Measurements from ENCODE around the gene DUSP9. TPM values are rescaled to one million over a fixed set of nuclear protein-coding genes. Genes with fewer than 3 reads are reported as not detected.

DUSP9 gene
- total RNA-seq, 4 donors from 2014 or later, result not detected

DNA sequence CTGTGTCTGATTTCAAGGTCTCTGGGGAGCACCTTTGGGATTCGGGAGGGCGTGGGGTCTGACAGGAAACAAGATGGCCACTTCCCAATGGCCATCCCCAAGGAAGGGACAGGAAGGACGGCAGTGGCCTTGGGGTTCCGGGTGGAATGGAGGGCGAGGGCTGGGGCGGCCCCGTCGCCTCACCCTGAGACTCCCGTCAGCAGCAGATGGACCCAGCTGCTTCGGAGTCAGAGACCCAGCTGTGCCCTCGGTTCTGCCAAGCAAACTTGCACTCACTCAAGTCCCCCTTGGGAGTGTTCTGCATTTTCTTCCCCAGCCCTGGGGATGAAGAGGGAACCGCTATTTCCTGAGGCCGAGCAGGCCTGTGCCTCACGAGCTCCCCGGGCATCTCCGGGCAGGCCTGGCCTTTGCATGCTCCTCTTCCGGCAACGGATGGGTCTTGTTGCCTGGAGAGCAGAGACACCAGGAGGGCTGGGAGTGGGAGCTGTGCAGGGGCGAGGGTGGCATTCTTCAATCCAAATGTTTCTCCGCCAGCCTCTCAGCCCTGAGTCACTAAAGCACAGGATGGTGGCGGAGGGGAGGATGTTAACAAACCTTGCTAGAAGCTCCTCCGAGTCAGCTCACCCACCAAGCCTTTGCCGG is 6.8 kb upstream of the DUSP9 start:
- peaks cover 12 to 36% (median 29%) of the 10 kb centered on the region in 3 donors for H3K27me3 ChIP-seq
- H3K36me3 ChIP-seq, result no peaks in the 10 kb centered on the region
- no peak overlapping the region for H3K27ac ChIP-seq
- peaks cover 0 to 8% of the 10 kb centered on the region in 2 donors for H3K4me1 ChIP-seq
- H3K4me3 ChIP-seq, result no peak overlapping the region
- in situ Hi-C loops (cut with MboI; ENCODE audit: low sequenced_read_pairs in 4 of 4), result no loop called here
- H3K9me3 ChIP-seq, result no peaks in the 10 kb centered on the region
- no peak for ATAC-seq
- no peak for DNase-seq
- TF ChIP-seq POLR2A (IDR thresholded peaks at IDR 0.05), result no peak
- TF ChIP-seq, protein P1, sequence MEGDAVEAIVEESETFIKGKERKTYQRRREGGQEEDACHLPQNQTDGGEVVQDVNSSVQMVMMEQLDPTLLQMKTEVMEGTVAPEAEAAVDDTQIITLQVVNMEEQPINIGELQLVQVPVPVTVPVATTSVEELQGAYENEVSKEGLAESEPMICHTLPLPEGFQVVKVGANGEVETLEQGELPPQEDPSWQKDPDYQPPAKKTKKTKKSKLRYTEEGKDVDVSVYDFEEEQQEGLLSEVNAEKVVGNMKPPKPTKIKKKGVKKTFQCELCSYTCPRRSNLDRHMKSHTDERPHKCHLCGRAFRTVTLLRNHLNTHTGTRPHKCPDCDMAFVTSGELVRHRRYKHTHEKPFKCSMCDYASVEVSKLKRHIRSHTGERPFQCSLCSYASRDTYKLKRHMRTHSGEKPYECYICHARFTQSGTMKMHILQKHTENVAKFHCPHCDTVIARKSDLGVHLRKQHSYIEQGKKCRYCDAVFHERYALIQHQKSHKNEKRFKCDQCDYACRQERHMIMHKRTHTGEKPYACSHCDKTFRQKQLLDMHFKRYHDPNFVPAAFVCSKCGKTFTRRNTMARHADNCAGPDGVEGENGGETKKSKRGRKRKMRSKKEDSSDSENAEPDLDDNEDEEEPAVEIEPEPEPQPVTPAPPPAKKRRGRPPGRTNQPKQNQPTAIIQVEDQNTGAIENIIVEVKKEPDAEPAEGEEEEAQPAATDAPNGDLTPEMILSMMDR (IDR thresholded peaks at IDR 0.05 in 4 of 5, conservative IDR thresholded peaks at IDR 0.05 in 1 of 5), result no peak
- intact Hi-C loops (cut with DNase I; ENCODE audit: low total_unique reads), result no loop called here

DNA sequence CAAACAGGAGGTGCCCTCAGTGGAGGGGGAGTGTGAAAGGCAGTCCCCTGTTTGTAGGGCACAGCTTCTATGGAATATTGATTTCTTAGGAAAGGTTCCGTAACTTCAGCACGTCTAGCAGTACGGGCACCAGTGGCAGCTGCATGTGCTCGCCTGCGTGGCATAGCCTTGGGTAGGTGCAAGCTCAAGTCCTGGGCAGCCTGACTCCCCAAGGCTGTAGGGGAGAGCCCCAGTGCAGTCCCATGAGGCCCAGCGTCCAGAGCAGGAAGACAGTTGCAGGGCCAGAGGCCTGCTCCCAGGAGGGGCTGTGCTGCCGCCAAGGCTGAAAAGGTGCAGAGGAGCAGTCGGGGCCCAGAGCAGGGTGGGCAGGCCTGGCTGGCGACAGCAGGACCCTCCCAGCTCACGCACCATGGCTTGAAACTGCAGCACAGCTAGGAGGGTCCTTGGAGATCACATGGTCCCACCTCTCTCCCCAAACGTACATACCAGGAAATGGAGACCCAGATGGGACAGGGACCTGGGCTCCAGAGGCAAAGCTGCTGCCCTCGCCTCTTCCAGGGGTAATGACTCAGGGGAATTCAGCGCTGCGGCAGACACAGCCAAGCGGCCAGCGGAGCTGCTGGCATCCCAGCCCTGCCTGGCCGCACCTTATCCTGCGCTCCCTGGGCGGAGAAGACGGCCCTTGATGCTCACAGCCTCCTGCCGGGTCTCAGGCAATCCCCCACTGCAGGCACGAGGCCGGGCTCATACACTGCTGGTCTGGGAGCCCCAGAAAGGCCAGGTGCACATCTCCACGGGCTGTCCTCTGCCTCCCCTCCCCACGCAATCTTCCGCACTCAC is 6.0 kb upstream of the DUSP9 start:
- Histone ChIP-seq H3K4me1 (peaks cover 0 to 8% of the 10 kb centered on the region in 2 donors), H3K4me3 (no peak overlapping the region), H3K27me3 (peaks cover 16 to 43% (median 37%) of the 10 kb centered on the region in 3 donors), H3K9me3 (no peaks in the 10 kb centered on the region), H3K36me3 (no peaks in the 10 kb centered on the region), H3K27ac (no peak overlapping the region)
- TF ChIP-seq POLR2A (IDR thresholded peaks at IDR 0.05), result no peak
- TF ChIP-seq, protein P1 (IDR thresholded peaks at IDR 0.05 in 4 of 5, conservative IDR thresholded peaks at IDR 0.05 in 1 of 5), result no peak
- ATAC-seq (no peak), DNase-seq (no peak)
- intact Hi-C loops (cut with DNase I; ENCODE audit: low total_unique reads), result no loop called here
- in situ Hi-C loops (cut with MboI; ENCODE audit: low sequenced_read_pairs in 4 of 4), result no loop called here

DNA sequence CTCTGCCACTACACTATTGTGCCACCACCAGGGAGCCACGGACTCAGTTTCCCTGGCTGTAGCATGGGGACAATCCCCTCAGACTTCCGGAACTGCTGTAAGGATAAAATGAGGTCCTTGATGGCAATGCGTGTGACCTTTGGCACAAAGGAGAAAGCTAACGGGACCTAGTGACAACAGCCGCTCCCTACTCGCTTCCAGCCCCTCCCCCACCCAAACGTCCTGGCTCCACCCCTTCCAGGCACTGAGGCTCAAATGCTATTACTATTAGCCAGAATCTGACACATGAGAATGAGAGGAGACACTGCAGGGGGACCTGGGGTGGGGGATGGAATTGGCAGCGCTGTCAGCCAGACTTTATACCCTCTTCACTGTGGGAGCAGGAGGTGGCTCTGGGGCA is 5.4 kb upstream of the DUSP9 start:
- intact Hi-C loops (cut with DNase I; ENCODE audit: low total_unique reads) (no loop called here), in situ Hi-C loops (cut with MboI; ENCODE audit: low sequenced_read_pairs in 4 of 4) (no loop called here)
- no peaks in the 10 kb centered on the region for H3K9me3 ChIP-seq
- TF ChIP-seq POLR2A (IDR thresholded peaks at IDR 0.05), result no peak
- TF ChIP-seq, protein P1 (IDR thresholded peaks at IDR 0.05 in 4 of 5, conservative IDR thresholded peaks at IDR 0.05 in 1 of 5), result no peak
- H3K27ac ChIP-seq, result no peak overlapping the region
- H3K4me1 ChIP-seq, result peaks cover 0 to 8% of the 10 kb centered on the region in 2 donors
- no peak for DNase-seq
- ATAC-seq, result no peak
- H3K36me3 ChIP-seq, result no peaks in the 10 kb centered on the region
- peaks cover 19 to 49% (median 44%) of the 10 kb centered on the region in 3 donors for H3K27me3 ChIP-seq
- H3K4me3 ChIP-seq, result no peak overlapping the region

DNA sequence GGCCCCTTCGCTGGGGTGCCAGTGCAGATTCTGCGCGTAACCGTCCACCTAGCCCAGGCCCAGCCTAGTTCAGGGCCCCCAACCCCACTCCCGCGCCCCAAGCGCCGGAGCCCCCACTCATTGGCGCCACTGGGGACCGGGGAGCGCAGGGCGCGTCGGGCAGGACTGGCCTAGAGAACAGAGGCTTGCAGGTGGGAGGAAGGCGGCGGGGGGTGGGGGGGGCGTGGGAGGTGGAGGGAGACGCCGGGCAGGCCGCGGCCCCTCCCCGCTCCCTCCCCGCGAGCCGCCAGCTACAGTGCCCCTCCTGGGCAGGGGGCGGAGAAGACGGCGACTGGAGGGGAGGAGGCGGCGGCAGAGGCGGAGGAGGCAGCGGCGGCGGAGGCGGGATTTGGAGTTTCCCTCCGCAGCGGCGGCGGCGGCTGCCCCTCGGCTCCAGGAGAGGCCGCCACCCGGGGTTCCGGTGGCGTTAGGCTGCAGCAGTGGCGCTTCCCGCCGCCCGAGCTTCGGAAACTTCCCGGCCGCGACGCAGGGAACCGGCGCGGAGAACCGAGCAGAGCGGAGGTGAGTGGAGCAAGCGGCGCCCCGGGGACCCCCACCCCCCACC is 4.8 kb upstream of the DUSP9 start:
- ATAC-seq (no peak), DNase-seq (no peak)
- in situ Hi-C loops (cut with MboI; ENCODE audit: low sequenced_read_pairs in 4 of 4), result no loop called here
- intact Hi-C loops (cut with DNase I; ENCODE audit: low total_unique reads), result no loop called here
- no peaks in the 10 kb centered on the region for H3K36me3 ChIP-seq
- TF ChIP-seq, protein P1 (IDR thresholded peaks at IDR 0.05 in 4 of 5, conservative IDR thresholded peaks at IDR 0.05 in 1 of 5), result no peak
- TF ChIP-seq POLR2A (IDR thresholded peaks at IDR 0.05), result no peak
- H3K9me3 ChIP-seq, result no peaks in the 10 kb centered on the region
- H3K4me1 ChIP-seq, result peaks cover 0 to 8% of the 10 kb centered on the region in 2 donors
- no peak overlapping the region for H3K27ac ChIP-seq
- peaks cover 19 to 55% (median 46%) of the 10 kb centered on the region in 3 donors for H3K27me3 ChIP-seq
- no peak overlapping the region for H3K4me3 ChIP-seq
